ENCODE data around the gene TIMD4.
"Not testable (repeated sequence)": the region's sequence is repeated elsewhere in the genome, so short reads cannot be mapped to it uniquely, and the experiment has no call there.

Gene TIMD4

GRCh38 chr5:156974328-156974727 lies 11.3 kb upstream of the TIMD4 start:
- TF ChIP-seq, protein P1, sequence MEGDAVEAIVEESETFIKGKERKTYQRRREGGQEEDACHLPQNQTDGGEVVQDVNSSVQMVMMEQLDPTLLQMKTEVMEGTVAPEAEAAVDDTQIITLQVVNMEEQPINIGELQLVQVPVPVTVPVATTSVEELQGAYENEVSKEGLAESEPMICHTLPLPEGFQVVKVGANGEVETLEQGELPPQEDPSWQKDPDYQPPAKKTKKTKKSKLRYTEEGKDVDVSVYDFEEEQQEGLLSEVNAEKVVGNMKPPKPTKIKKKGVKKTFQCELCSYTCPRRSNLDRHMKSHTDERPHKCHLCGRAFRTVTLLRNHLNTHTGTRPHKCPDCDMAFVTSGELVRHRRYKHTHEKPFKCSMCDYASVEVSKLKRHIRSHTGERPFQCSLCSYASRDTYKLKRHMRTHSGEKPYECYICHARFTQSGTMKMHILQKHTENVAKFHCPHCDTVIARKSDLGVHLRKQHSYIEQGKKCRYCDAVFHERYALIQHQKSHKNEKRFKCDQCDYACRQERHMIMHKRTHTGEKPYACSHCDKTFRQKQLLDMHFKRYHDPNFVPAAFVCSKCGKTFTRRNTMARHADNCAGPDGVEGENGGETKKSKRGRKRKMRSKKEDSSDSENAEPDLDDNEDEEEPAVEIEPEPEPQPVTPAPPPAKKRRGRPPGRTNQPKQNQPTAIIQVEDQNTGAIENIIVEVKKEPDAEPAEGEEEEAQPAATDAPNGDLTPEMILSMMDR (conservative IDR thresholded peaks at IDR 0.05; ENCODE audit: low read depth), result no peak
- no peak for DNase-seq (ENCODE audit: low spot score)
- ChIA-PET CTCF (no interaction called here), POLR2A (ENCODE audit: low non-redundant PET) (no interaction called here)
- H3K27ac ChIP-seq, result no peak overlapping the region

- POLR2A ChIA-PET (ENCODE audit: low non-redundant PET), result no interaction called here
Observed at GRCh38 chr5:156971848-156972525, 9.0 kb upstream of the TIMD4 start.

DNA sequence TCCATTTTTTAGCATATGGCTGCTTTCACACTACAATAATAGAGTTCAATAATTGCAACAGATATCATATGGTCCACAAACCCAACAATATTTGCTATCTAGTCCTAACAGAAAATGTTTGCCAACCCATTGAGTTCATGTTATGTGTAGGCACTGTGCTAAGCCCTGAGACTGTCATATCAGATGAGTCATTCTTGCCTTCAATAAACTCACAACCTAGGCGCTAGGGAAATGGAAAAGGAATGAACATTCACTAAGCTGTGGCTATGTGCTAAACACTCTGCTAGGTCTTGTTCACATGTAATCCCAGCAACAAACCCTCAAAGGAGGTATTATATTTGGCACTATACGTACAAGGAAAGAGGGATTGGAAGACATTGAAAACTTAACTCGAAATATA lies 8.4 kb upstream of the TIMD4 start:
- TF ChIP-seq, protein P1 (conservative IDR thresholded peaks at IDR 0.05; ENCODE audit: low read depth), result no peak
- no peak for DNase-seq (ENCODE audit: low spot score)
- H3K27ac ChIP-seq, result no peak overlapping the region
- ChIA-PET CTCF (no interaction called here), POLR2A (ENCODE audit: low non-redundant PET) (no interaction called here)

More at GRCh38 chr5:156971848-156972525, 9.0 kb upstream of the TIMD4 start:
- TF ChIP-seq, protein P1 (conservative IDR thresholded peaks at IDR 0.05; ENCODE audit: low read depth), result no peak
- CTCF ChIA-PET, result no interaction called here
- H3K27ac ChIP-seq, result no peak overlapping the region
- no peak for DNase-seq (ENCODE audit: low spot score)

DNA sequence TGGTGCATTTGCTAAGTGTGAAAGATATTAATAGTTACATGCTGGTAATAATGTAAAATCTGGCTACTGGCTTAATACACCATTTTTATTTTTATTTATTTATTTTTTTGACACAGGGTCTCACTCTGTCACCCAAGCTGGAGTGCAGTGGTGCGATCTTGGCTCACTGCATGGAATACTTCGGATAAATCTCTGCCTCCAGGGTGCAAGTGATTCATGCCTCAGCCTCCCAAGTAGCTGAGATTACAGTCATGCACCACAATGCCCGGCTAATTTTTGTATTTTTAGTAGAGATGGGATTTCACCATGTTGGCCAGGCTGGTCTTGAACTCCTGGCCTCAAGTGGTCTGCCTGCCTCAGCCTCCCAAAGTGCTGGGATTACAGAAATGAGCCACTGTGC lies 4.4 kb upstream of the TIMD4 start:
- POLR2A ChIA-PET (ENCODE audit: low non-redundant PET); H3K27ac ChIP-seq; CTCF ChIA-PET; DNase-seq (ENCODE audit: low spot score): not testable (repeated sequence)

GRCh38 chr5:156956321-156956720 lies 6.7 kb downstream of the TIMD4 start:
- no peak overlapping the region for H3K27ac ChIP-seq
- CTCF ChIA-PET, result interaction anchor here (0.5 kb wide), 1 partner anchor 123 kb away, joined by 4 read pairs; no protein-coding TSS in a partner anchor
- TF ChIP-seq, protein P1 (conservative IDR thresholded peaks at IDR 0.05; ENCODE audit: low read depth), result no peak
- POLR2A ChIA-PET (ENCODE audit: low non-redundant PET), result no interaction called here
- DNase-seq (ENCODE audit: low spot score), result no peak

DNA sequence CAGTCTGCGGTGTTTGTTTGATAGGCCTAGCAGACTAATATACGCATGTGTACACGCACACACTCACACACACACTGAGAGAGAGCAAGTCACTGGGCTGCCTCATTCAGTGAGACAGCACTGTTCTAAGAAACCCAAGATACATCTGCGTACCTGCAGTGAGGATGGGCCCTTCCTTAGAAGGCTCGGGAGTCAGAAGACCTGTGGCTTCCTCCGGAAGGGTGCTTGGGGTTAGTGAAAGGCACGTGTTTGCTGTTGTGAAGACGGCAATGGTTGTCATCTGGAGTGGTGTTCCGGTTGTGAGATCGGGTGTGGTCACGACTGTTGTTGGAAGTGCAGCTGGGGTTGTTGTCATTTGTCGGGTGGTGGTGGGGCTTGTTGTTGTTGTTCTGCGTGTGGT lies 11.7 kb downstream of the TIMD4 start:
- TF ChIP-seq, protein P1 (conservative IDR thresholded peaks at IDR 0.05; ENCODE audit: low read depth), result no peak
- H3K27ac ChIP-seq, result no peak overlapping the region
- DNase-seq (ENCODE audit: low spot score), result no peak
- CTCF ChIA-PET, result no interaction called here
- POLR2A ChIA-PET (ENCODE audit: low non-redundant PET), result no interaction called here

GRCh38 chr5:156950716-156951115 lies 12.3 kb downstream of the TIMD4 start:
- POLR2A ChIA-PET (ENCODE audit: low non-redundant PET), result no interaction called here
- TF ChIP-seq, protein P1 (conservative IDR thresholded peaks at IDR 0.05; ENCODE audit: low read depth), result no peak
- no peak for DNase-seq (ENCODE audit: low spot score)
- CTCF ChIA-PET, result no interaction called here
- H3K27ac ChIP-seq, result no peak overlapping the region

All from RWPE1 (cell line).